ENCODE measurements around the gene RPL28. TPM values are rescaled to one million over a fixed set of nuclear protein-coding genes. Genes with fewer than 3 reads are reported as not detected.

The RPL28 gene
- total RNA-seq, 2 experiments from 2014 or later, result 3,001 to 3,058 TPM

DNA sequence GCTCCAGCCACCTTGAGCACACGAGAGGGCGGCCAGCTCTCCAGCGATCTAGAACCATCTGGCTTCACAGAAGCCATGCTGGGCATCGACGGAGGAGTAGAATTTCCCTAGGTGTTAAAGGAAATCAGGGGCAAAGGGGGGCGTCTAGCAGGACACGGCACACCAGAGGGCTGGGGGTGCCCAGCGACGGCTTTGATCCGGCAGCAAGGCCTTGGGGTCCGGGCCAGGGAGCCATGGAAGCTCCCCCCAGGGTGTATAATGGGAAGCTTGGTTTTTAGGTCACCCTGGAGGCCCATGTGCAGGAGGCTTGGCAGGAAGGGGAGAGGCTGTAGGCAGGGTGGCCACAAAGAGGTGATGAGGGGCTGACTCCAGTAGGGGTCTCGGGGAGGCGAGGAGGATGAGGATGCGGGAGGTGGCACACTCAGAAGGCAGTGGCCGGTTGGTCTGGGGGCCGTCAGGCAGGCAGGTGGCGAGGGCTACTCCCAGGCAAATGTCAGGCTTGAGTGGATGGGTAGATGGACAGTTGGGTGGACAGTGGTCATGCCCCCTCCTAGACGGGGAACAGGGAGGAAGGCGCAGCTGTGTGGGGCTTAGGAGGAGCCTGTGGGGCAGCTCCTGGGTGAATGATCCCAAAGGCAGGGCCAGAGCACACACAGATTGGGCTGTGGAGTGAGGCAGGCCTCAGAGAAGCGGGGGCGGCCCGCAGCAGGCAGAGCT lies 40.5 kb upstream of the RPL28 start:
- Mint-ChIP-seq H3K27ac (no peak overlapping the region), H3K36me3 (ENCODE audit: low read depth) (peaks cover 21% of the 10 kb centered on the region), H3K4me1 (ENCODE audit: low read depth) (peaks cover 5% of the 10 kb centered on the region), H3K9me3 (no peaks in the 10 kb centered on the region), H3K27me3 (peaks cover under 1% of the 10 kb centered on the region), H3K4me3 (no peak overlapping the region)
- intact Hi-C loops (cut with micrococcal nuclease), result no loop called here
- no peak for DNase-seq
- TF ChIP-seq, protein P1, sequence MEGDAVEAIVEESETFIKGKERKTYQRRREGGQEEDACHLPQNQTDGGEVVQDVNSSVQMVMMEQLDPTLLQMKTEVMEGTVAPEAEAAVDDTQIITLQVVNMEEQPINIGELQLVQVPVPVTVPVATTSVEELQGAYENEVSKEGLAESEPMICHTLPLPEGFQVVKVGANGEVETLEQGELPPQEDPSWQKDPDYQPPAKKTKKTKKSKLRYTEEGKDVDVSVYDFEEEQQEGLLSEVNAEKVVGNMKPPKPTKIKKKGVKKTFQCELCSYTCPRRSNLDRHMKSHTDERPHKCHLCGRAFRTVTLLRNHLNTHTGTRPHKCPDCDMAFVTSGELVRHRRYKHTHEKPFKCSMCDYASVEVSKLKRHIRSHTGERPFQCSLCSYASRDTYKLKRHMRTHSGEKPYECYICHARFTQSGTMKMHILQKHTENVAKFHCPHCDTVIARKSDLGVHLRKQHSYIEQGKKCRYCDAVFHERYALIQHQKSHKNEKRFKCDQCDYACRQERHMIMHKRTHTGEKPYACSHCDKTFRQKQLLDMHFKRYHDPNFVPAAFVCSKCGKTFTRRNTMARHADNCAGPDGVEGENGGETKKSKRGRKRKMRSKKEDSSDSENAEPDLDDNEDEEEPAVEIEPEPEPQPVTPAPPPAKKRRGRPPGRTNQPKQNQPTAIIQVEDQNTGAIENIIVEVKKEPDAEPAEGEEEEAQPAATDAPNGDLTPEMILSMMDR (IDR thresholded peaks at IDR 0.05), result no peak
- no peak for ATAC-seq
- ChIA-PET POLR2A (interaction anchor here (0.6 to 1.6 kb wide), 3 partner anchors 39 to 322 kb away, joined by 3 to 6 read pairs (median 3); partner anchors contain the start of gene TMEM238), CTCF (no interaction called here)

DNA sequence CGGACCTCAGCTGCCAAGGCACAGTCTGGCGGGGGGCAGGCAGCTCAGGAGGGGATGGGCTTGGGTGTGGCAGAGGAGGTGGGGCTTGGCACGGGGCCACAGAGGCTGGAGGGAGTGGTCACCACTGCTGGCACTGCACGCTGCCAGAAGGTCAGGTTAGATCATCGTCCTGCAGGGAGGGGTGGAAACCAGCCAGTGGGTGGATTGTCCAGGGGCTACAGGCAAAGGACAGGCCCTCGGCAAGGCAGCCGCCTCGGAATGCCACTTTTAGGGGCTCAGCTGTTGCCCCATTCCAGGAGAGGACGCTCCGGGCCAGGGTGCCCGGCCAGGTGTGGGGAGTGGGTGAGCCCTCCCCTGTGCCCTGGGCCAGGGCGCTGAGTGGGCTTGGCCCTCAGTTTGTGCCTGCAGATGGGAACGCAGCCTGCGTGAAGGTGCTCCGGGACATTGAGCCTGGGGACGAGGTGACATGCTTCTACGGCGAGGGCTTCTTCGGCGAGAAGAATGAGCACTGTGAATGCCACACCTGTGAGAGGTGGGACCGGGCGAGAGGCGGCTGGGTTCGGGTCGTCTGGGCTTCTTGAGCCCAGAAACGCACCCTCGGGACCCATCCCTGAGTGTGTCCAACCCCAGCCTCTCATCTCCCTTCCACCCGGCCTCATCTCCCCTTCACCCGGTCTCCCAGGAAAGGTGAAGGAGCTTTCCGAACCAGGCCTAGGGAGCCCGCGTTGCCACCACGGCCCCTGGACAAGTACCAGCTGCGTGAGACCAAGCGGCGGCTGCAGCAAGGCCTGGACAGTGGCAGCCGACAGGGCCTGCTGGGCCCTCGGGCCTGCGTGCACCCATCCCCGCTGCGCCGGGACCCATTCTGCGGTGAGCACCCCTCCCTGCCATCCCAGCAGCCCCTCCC lies 39.7 kb upstream of the RPL28 start:
- no peak overlapping the region for H3K4me3 Mint-ChIP-seq

DNA sequence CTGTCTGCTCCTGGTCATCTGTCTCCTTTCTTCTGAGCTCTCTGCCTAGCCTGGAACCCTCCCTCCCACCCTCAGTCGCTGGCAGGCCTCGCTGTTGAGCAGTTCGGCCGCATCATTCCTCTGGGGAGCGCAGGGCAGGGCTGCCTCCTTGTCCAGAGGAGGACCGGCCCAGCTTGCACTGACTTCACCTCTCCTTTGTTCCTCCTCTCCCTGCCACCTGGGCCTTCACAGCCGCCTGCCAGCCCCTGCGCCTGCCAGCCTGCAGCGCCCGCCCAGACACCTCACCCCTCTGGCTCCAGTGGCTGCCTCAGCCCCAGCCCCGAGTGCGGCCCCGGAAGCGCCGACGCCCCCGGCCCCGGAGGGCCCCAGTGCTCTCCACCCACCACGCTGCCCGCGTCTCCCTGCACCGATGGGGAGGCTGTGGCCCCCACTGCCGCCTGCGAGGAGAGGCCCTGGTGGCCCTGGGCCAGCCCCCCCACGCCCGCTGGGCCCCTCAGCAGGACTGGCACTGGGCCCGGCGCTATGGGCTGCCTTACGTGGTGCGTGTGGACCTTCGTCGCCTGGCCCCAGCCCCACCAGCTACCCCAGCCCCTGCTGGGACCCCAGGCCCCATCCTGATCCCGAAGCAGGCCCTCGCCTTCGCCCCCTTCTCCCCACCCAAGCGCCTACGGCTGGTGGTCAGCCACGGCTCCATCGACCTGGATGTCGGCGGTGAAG lies 38.8 kb upstream of the RPL28 start:
- Mint-ChIP-seq H3K4me1 (ENCODE audit: low read depth) (no peaks in the 10 kb centered on the region), H3K36me3 (ENCODE audit: low read depth) (peaks cover 16% of the 10 kb centered on the region), H3K9me3 (no peaks in the 10 kb centered on the region), H3K27me3 (peaks cover 16% of the 10 kb centered on the region), H3K27ac (no peak overlapping the region), H3K4me3 (no peak overlapping the region)
- ChIA-PET POLR2A (interaction anchor here (4.0 kb wide), 1 partner anchor 9 kb away, joined by 22 read pairs; the partner anchor contains the start of gene KMT5C), CTCF (no interaction called here)
- DNase-seq (no peak), ATAC-seq (no peak)
- TF ChIP-seq, protein P1 (IDR thresholded peaks at IDR 0.05), result no peak
- intact Hi-C loops (cut with micrococcal nuclease), result no loop called here

More for the DNA sequence above, 39.7 kb upstream of the RPL28 start:
- Mint-ChIP-seq H3K27ac (no peak overlapping the region), H3K27me3 (peaks cover 8% of the 10 kb centered on the region), H3K4me1 (ENCODE audit: low read depth) (peaks cover 5% of the 10 kb centered on the region), H3K36me3 (ENCODE audit: low read depth) (peaks cover 21% of the 10 kb centered on the region), H3K9me3 (no peaks in the 10 kb centered on the region)
- TF ChIP-seq, protein P1 (IDR thresholded peaks at IDR 0.05), result no peak
- no peak for DNase-seq
- no peak for ATAC-seq
- ChIA-PET POLR2A (interaction anchor here (1.2 kb wide), 1 partner anchor 38 kb away, joined by 3 read pairs; the partner anchor contains the start of gene TMEM238), CTCF (no interaction called here)
- intact Hi-C loops (cut with micrococcal nuclease), result no loop called here

DNA sequence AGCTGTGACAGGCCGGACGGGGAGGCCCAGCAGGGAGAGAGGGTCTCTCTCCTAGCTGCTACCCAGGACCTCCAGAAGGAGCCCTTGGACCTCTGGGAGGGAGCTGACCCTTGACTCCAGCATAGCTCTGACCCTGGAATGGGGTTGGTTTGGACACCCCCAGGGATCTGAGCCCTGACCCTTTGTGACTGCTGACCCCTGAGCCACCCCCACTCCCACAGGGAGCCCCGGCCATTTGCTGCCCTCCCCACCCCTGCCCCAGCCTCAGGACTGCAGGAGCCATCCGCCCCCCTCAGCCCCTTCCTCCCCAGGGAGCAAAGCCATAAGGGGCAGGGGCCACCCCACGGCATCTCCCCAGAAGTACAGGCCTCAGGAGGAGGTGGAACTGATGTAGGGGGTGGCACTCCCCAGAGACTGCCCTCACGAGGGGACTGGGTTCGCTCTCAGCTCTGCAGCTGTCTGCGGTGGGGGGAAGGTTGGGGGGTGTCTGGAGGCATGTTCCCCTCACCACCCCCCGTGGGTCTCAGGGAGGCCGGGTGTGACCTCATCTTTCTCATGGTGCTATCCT lies 38.2 kb upstream of the RPL28 start:
- TF ChIP-seq, protein P1 (IDR thresholded peaks at IDR 0.05), result no peak
- ATAC-seq (no peak), DNase-seq (no peak)
- peaks cover 16% of the 10 kb centered on the region for H3K36me3 Mint-ChIP-seq (ENCODE audit: low read depth)
- CTCF ChIA-PET, result no interaction called here
- no peaks in the 10 kb centered on the region for H3K9me3 Mint-ChIP-seq
- intact Hi-C loops (cut with micrococcal nuclease), result no loop called here
- H3K27me3 Mint-ChIP-seq, result peaks cover 23% of the 10 kb centered on the region
- no peak overlapping the region for H3K27ac Mint-ChIP-seq
- POLR2A ChIA-PET, result interaction anchor here (1.1 to 4.0 kb wide), 3 partner anchors 9 to 60 kb away, joined by 3 to 22 read pairs (median 7); partner anchors contain the start of genes KMT5C and UBE2S
- peaks cover 2% of the 10 kb centered on the region for H3K4me1 Mint-ChIP-seq (ENCODE audit: low read depth)
- no peak overlapping the region for H3K4me3 Mint-ChIP-seq
